Upper lobe of left lung (tissue), 4 donors: ENCODE data around the gene OR6C76.

ENCODE experiments used
- POLR2A ChIP-seq, 4 donors: fragments of 450-650 bp; IDR thresholded peaks; one replicate each; pipeline ENCODE4 v1.5.1; 2016 to 2017; ENCODE audit warnings: antibody characterized with exemption in 4 of 4, mild to moderate bottlenecking in 2 of 4
- POLR2AphosphoS5 ChIP-seq, 2 donors: sonication (generic); formaldehyde crosslinking; IDR thresholded peaks; one replicate each; pipeline ENCODE4 v1.5.1; 2017; ENCODE audit warnings: antibody characterized with exemption in 2 of 2
- TF ChIP-seq, protein P1 (sequence below), 6 experiments: fragments of 450-650 bp in 4 of 6; fragments of 200-600 bp in 2 of 6; sonication (generic) in 2 of 6; IDR thresholded peaks; one replicate each; pipeline ENCODE4 v1.5.1; 2016 to 2019; ENCODE audit warnings: antibody characterized with exemption in 6 of 6

DNA sequence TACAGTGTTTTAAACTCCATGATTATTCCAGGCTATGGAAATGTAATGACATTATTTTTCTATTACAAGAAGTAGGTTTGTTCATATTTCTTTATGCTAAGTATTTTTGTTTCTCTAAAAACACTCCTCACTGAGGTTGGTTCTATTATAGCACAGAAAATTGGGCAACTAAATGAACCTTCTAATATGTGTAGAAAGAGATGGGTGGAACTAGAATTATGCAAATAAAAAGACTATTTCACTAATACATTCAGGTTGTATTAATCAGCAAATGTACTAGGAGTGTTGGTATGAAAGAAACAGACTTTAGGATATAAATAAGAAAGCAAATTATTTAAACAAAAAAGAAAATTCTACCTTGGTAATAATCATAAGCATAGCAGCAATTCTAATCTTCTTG lies 22.8 kb downstream of the OR6C76 start:
- TF ChIP-seq POLR2AphosphoS5 (IDR thresholded peaks at IDR 0.05) = no peak
- no peak for TF ChIP-seq POLR2A (IDR thresholded peaks at IDR 0.05)
- TF ChIP-seq, protein P1, sequence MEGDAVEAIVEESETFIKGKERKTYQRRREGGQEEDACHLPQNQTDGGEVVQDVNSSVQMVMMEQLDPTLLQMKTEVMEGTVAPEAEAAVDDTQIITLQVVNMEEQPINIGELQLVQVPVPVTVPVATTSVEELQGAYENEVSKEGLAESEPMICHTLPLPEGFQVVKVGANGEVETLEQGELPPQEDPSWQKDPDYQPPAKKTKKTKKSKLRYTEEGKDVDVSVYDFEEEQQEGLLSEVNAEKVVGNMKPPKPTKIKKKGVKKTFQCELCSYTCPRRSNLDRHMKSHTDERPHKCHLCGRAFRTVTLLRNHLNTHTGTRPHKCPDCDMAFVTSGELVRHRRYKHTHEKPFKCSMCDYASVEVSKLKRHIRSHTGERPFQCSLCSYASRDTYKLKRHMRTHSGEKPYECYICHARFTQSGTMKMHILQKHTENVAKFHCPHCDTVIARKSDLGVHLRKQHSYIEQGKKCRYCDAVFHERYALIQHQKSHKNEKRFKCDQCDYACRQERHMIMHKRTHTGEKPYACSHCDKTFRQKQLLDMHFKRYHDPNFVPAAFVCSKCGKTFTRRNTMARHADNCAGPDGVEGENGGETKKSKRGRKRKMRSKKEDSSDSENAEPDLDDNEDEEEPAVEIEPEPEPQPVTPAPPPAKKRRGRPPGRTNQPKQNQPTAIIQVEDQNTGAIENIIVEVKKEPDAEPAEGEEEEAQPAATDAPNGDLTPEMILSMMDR (IDR thresholded peaks at IDR 0.05) = no peak
